Kidney epithelial cell (primary cell): ENCODE results near the gene RNF144B. TPM values are rescaled to one million over a fixed set of nuclear protein-coding genes. Genes with fewer than 3 reads are reported as not detected.
"Not testable (repeated sequence)": the region's sequence is repeated elsewhere in the genome, so short reads cannot be mapped to it uniquely, and the experiment has no call there.

Source experiments
- DNase-seq: peaks from one replicate; pipeline ENCODE4 v3.0.0-alpha.2; 2010; ENCODE audit warnings: low read depth
- H3K27me3 ChIP-seq: 2 replicates; pipeline ENCODE4 v1.6.0; 2011; ENCODE audit warnings: low read length; ENCODE audit not compliant: control insufficient read depth, insufficient read depth
- H3K36me3 ChIP-seq: 2 replicates; pipeline ENCODE4 v1.5.1; 2011; ENCODE audit warnings: low read length; ENCODE audit not compliant: control insufficient read depth, insufficient read depth
- H3K4me3 ChIP-seq: 2 replicates; pipeline ENCODE4 v1.5.1; 2011; ENCODE audit warnings: low read depth, mild to moderate bottlenecking, control low read depth, low read length
- CTCF ChIP-seq: IDR thresholded peaks from 2 replicates; pipeline ENCODE4 v1.5.1; 2011; ENCODE audit warnings: mild to moderate bottlenecking, moderate library complexity, low read length, control low read depth, inconsistent platforms; ENCODE audit not compliant: insufficient read depth, poor library complexity, severe bottlenecking
- total RNA-seq: library from RNA; depleted of rRNA; stranded (reverse); fragments of >200 nt; gene quantifications from 2 replicates; pipeline ENCODE4 v1.2.3, GENCODE V29; 2015

Gene RNF144B
- total RNA-seq, 1 donor from 2014 or later: 13.2 TPM

GRCh38 chr6:18454446-18454845 is 67.3 kb downstream of the RNF144B start:
- Histone ChIP-seq H3K27me3 (no peaks in the 10 kb centered on the region), H3K4me3 (no peak overlapping the region), H3K36me3 (no peaks in the 10 kb centered on the region)
- no peak for DNase-seq
- no peak for TF ChIP-seq CTCF

DNA sequence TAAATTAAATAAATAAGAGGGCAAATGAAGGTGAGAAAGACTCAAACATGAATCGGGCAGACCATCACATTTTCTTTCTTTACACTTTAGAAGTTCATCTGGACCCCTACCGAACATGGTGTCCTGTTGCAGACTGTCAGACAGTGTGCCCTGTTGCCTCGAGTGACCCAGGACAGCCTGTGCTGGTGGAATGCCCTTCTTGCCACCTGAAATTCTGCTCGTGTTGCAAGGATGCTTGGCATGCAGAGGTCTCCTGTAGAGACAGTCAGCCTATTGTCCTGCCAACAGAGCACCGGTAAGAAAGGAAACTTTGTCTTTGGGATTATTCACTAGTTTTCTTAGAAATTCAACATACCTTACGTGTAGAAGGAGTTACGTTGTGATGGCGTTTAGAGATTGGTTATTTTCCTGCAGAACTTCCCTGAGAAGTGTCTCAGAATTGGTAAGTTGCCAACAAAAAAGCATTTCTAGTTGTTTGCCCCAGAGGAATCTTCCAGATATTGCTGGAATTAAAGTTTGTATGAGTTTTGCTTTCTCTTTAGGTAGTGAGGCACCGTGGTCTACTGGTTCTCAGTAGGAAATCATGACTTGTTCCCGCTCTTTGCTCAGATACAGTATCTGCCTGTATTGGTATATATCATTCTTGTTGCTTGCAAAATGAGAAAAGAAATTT is 70.1 kb downstream of the RNF144B start:
- DNase-seq: no peak
- no peaks in the 10 kb centered on the region for H3K36me3 ChIP-seq
- H3K27me3 ChIP-seq: no peaks in the 10 kb centered on the region
- no peak for TF ChIP-seq CTCF
- H3K4me3 ChIP-seq: no peak overlapping the region

DNA sequence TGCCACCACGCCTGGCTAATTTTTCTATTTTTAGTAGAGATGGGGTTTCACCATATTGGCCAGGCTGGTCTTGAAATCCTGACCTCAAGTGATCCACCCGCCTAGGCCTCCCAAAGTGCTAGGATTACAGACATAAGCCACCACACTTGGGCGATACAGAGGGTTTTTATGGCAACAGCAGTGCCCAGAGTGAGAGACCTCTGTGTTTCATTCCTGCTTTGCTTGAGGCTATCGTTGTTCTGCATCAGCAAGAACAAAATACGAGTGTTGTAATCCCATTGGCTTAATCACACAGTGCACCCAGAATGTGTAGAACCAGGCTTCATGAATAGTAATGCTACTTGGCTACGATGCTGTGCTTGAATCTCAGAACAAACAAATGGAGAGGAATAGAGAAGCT is 70.9 kb downstream of the RNF144B start:
- not testable (repeated sequence) for H3K27me3 ChIP-seq, H3K36me3 ChIP-seq, DNase-seq, H3K4me3 ChIP-seq

- no peak for DNase-seq
- Histone ChIP-seq H3K4me3 (no peak overlapping the region), H3K36me3 (peaks cover 1% of the 10 kb centered on the region), H3K27me3 (no peaks in the 10 kb centered on the region)
- TF ChIP-seq CTCF: no peak
These were observed 76.3 kb downstream of the RNF144B start for GRCh38 chr6:18463429-18463828.

DNA sequence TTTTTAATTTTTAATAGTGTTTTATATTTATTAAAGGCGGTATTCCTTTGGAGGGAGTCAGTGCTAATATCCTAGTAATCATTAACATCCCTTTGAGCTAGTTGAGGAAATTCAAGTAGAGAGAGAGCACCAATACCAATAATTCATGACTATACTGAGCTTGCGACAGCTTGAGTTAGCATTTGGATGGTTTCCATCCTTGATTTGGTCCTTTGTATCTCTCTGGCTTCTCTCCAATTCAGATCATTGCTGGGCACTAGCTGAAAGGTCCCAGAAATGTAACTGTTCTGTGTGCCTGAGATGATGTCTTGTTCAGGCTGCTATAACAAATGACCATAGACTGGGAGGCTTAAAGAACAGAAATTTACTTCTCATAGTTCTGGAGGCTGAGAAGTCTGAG is 77.0 kb downstream of the RNF144B start:
- Histone ChIP-seq H3K27me3 (no peaks in the 10 kb centered on the region), H3K4me3 (no peak overlapping the region), H3K36me3 (peaks cover 1% of the 10 kb centered on the region)
- TF ChIP-seq CTCF: no peak
- DNase-seq: no peak

DNA sequence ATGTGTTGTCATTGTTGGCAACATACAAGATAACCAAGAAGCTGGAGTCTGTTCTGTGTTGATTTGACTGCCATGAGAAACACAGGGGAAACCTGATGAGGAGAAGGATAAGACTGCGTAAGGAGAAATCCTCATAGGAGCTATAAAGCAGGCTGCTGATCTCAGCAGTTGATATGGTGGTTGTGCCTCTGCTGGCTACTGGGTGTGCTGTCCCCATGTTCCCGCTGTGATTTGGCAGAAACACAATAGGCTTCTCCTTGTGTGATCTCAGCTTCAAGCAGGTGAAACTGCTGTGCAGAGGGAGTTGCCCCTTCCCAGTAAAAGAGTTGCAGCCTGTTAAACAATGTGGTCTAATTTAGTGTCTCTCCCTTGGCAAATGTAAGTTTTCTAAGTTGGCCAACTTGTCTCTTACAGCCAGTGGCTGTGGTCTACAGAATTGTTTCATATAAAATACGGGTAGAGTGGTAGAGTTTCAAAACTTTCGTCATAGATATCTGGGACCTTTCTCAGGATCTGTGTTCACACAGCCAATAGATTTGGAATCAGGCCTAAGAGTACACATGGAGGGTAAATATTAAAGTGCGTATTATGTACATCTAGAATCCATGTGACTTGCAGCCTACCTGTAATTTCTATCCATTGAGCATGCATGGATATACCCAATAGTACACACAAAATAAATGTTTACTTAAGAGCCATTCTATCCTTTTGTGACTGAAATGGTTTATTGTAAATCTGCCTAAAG is 78.4 kb downstream of the RNF144B start:
- H3K4me3 ChIP-seq: no peak overlapping the region
- no peak for DNase-seq
- H3K36me3 ChIP-seq: peaks cover 1% of the 10 kb centered on the region
- no peaks in the 10 kb centered on the region for H3K27me3 ChIP-seq
- TF ChIP-seq CTCF: no peak
